ENCODE measurements around the gene CYP2J2.
"Not testable (repeated sequence)": the region's sequence is repeated elsewhere in the genome, so short reads cannot be mapped to it uniquely, and the experiment has no call there.

Gene CYP2J2

GRCh38 chr1:59857679-59858354, 68.8 kb downstream of the CYP2J2 start:
- no peak for DNase-seq

DNA sequence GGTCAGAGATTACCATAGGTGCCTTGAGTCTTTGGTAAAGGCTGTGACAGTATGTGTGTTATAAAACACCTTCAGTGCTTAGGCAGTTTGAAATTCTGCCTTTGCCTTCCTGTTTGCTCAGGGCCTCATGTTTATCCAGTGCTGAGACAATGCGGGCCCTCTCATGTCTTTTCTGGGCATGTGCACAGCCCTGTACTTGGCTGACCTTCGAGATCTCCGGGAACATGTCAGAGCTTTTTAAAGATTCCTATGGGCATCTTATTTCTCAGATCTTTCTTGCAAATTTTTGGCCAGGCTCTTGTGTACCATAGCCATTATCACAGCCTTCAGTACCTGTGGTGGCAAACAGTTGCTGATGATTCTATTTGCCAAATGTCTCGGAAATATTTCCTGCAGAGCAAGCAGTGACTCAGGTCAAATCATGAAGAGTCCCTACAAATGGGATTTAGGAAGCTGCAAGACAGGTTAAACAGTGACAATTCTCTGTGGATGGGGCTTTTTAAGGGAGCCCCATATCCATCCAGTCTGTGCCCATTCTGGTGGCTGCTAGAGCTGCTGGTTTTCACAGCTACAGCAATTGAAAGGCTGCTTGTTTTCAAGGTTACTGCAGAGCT, 69.7 kb downstream of the CYP2J2 start:
- DNase-seq = no peak

DNA sequence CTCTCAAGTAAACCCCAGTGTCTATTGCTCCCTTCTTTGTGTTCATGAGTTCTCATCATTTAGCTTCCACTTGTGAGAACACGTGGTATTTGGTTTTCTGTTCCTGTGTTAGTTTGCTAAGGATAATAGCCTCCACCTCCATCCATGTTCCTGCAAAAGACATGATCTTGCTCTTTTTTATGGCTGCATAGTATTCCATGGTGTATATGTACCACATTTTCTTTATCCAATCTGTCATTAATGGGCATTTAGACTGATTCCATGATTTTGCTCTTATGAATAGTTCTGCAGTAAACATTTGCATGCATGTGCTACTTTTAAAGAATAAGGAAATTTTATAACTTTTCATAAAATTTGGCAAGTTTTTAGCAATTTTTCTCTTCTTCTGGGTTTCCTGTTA, 71.3 kb downstream of the CYP2J2 start:
- not testable (repeated sequence) for DNase-seq

GRCh38 chr1:59852117-59852516, 74.5 kb downstream of the CYP2J2 start:
- DNase-seq = no peak

- no peak for DNase-seq
Measured at GRCh38 chr1:59846895-59847282, 79.7 kb downstream of the CYP2J2 start.

GRCh38 chr1:59846209-59846894, 80.2 kb downstream of the CYP2J2 start:
- DNase-seq = no peak

DNA sequence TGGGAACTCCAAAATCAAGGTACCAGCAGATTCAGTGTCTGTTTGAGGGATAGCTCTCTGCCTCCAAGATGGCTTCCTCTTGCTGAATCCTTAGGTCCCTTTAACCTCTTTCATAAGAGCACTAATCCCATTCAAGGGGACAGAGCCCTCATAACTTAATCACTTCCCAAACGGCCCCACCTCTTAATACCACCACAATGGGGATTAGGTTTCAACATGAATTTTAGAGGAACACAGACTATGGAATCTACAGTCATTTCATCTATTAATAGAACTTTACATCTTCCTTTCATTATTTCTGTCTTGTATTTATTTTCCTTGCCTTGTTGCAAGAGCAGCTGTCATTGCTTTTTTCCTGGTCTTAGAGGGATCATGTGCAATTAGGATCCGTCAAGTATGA, 81.5 kb downstream of the CYP2J2 start:
- no peak for DNase-seq

Measured in EL (cell line).